Right hindlimb (tissue), 1 donor: ENCODE measurements around the gene OR8G1.
"Not testable (repeated sequence)": the region's sequence is repeated elsewhere in the genome, so short reads cannot be mapped to it uniquely, and the experiment has no call there.

Experiments used
- DNase-seq: peaks from one replicate; pipeline ENCODE4 v3.0.0-alpha.2; 2018

The OR8G1 gene

GRCh38 chr11:124249869-124250268 lies 9.0 kb downstream of the OR8G1 start:
- not testable (repeated sequence) for DNase-seq

GRCh38 chr11:124256076-124256475 lies 15.2 kb downstream of the OR8G1 start, which contains the start of gene OR8G5:
Gene OR8G5 (plus strand): TSS chr11:124256376. CDS start chr11:124264932, 8,556 bp downstream.
- DNase-seq: no peak

GRCh38 chr11:124265041-124265440 lies 24.1 kb downstream of the OR8G1 start:
- not testable (repeated sequence) for DNase-seq

GRCh38 chr11:124270886-124271285 lies 30.0 kb downstream of the OR8G1 start:
- DNase-seq: not testable (repeated sequence)

GRCh38 chr11:124274000-124274399 lies 33.1 kb downstream of the OR8G1 start:
- no peak for DNase-seq

- no peak for DNase-seq
These were observed 35.2 kb downstream of the OR8G1 start for GRCh38 chr11:124276081-124276480.

- DNase-seq: no peak
These were observed 36.3 kb downstream of the OR8G1 start for GRCh38 chr11:124277207-124277606.

- no peak for DNase-seq
These were observed 36.9 kb downstream of the OR8G1 start for GRCh38 chr11:124277804-124278203.

GRCh38 chr11:124278261-124278660 lies 37.4 kb downstream of the OR8G1 start:
- DNase-seq: no peak

- DNase-seq: no peak
These were observed 44.9 kb downstream of the OR8G1 start for GRCh38 chr11:124285610-124286344.

GRCh38 chr11:124294687-124295086 lies 53.8 kb downstream of the OR8G1 start:
- DNase-seq: no peak

GRCh38 chr11:124296016-124296415 lies 55.1 kb downstream of the OR8G1 start:
- DNase-seq: no peak

GRCh38 chr11:124297921-124298320 lies 57.0 kb downstream of the OR8G1 start:
- DNase-seq: no peak

- DNase-seq: no peak
These were observed 60.7 kb downstream of the OR8G1 start for GRCh38 chr11:124301548-124301947.

- no peak for DNase-seq
These were observed 61.6 kb downstream of the OR8G1 start for GRCh38 chr11:124302347-124303125.
